Mesendoderm (in vitro differentiated cells): ENCODE data around the gene CIROP.

Experiments
- DNase-seq: peaks from one replicate; pipeline ENCODE4 v3.0.0; 2013
- H2AK5ac ChIP-seq: 2 replicates; pipeline ENCODE4 v1.6.1; 2013; ENCODE audit warnings: low read length, inconsistent platforms
- H2BK120ac ChIP-seq: 2 replicates; pipeline ENCODE4 v1.6.1; 2013; ENCODE audit warnings: low read depth, mild to moderate bottlenecking, low read length, moderate library complexity, mixed read lengths
- H2BK15ac ChIP-seq: replicated peaks from 2 replicates; pipeline ENCODE4 v1.6.1; 2013; ENCODE audit warnings: low read depth, mild to moderate bottlenecking, moderate library complexity
- H2BK5ac ChIP-seq: 2 replicates; pipeline ENCODE4 v1.6.1; 2013; ENCODE audit warnings: low read length, inconsistent platforms
- H3K18ac ChIP-seq: 2 replicates; pipeline ENCODE4 v1.6.1; 2013; ENCODE audit warnings: mild to moderate bottlenecking, low read length, mixed read lengths
- H3K23ac ChIP-seq: one replicate; pipeline ENCODE4 v1.6.1; 2013; ENCODE audit warnings: low read length
- H3K27ac ChIP-seq: 2 replicates; pipeline ENCODE4 v1.5.1; 2013; ENCODE audit warnings: low read depth, mild to moderate bottlenecking, inconsistent platforms, low read length, moderate library complexity
- H3K27me3 ChIP-seq: 2 replicates; pipeline ENCODE4 v1.6.1; 2013; ENCODE audit warnings: low read length, control low read depth, mild to moderate bottlenecking, inconsistent platforms; ENCODE audit not compliant: insufficient read depth, poor library complexity
- H3K36me3 ChIP-seq: 2 replicates; pipeline ENCODE4 v1.6.1; 2013; ENCODE audit warnings: low read length, inconsistent platforms; ENCODE audit not compliant: control insufficient read depth, insufficient read depth
- H3K4ac ChIP-seq: one replicate; pipeline ENCODE4 v1.6.1; 2013; ENCODE audit warnings: low read depth, mild to moderate bottlenecking, low read length, moderate library complexity
- H3K4me1 ChIP-seq: 2 replicates; pipeline ENCODE4 v1.6.1; 2013; ENCODE audit warnings: low read depth, low read length, inconsistent platforms; ENCODE audit not compliant: control insufficient read depth
- H3K4me2 ChIP-seq: 2 replicates; pipeline ENCODE4 v1.6.1; 2013; ENCODE audit warnings: low read length
- H3K4me3 ChIP-seq: 2 replicates; pipeline ENCODE4 v1.5.1; 2013; ENCODE audit warnings: mild to moderate bottlenecking, low read length
- H3K56ac ChIP-seq: one replicate; pipeline ENCODE4 v1.6.1; 2013; ENCODE audit warnings: low read length
- H3K79me1 ChIP-seq: 2 replicates; pipeline ENCODE4 v1.6.1; 2013; ENCODE audit warnings: low read length, inconsistent platforms
- H3K79me2 ChIP-seq: 2 replicates; pipeline ENCODE4 v1.6.1; 2013; ENCODE audit warnings: mild to moderate bottlenecking, low read length; ENCODE audit not compliant: control insufficient read depth, insufficient read depth
- H3K9ac ChIP-seq: 2 replicates; pipeline ENCODE4 v1.6.1; 2013; ENCODE audit warnings: low read length, inconsistent platforms
- H4K5ac ChIP-seq: one replicate; pipeline ENCODE4 v1.6.1; 2013; ENCODE audit warnings: low read length
- H4K8ac ChIP-seq: one replicate; pipeline ENCODE4 v1.6.1; 2013; ENCODE audit warnings: low read depth, mild to moderate bottlenecking, control low read depth, low read length, moderate library complexity
- WGBS: extraction: QIAGEN DNeasy Blood & Tissue Kit; methylation state at CpG from one replicate; pipeline ENCODE4 v1.1.7; 2013; ENCODE audit warnings: low lambda C conversion rate, missing lambda C conversion rate; ENCODE audit not compliant: insufficient coverage; ENCODE audit errors: extremely low coverage; 5-methylcytosine and 5-hydroxymethylcytosine counted together

Gene CIROP

DNA sequence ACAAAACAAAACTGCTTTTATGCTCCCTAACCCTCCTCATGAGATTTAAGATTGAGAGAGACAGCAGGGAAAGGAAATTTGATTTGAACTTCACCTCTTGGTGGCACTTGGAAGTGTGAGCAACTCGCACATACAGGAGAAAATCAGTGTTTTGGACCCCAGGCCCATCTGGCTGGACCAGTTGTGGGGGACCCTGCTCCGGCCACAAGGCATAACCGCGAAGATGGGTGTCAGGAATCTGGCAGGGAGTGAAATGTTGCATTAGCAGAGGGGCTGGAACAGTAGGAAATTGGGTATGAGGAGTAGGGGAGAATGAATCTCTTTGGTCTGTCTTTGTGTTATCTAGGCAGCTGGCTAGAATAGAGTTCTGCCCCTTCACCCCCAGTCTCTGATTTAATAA lies 1.2 kb downstream of the CIROP start:
- Histone ChIP-seq H2BK5ac (no peak overlapping the region), H2BK15ac (no peak overlapping the region), H3K27ac (no peak overlapping the region), H3K4me3 (no peak overlapping the region), H3K23ac (no peak overlapping the region), H2BK120ac (no peak overlapping the region), H4K5ac (no peak overlapping the region), H2AK5ac (no peak overlapping the region), H3K4me1 (peaks cover 6% of the 10 kb centered on the region), H3K4ac (no peak overlapping the region), H3K27me3 (no peaks in the 10 kb centered on the region), H3K56ac (no peak overlapping the region), H3K18ac (no peak overlapping the region), H3K79me1 (peaks cover 2% of the 10 kb centered on the region), H3K36me3 (no peaks in the 10 kb centered on the region), H3K79me2 (no peaks in the 10 kb centered on the region), H3K9ac (no peak overlapping the region), H4K8ac (no peak overlapping the region), H3K4me2 (no peak overlapping the region)
- DNase-seq = no peak
- no CpG with 5 or more reads among the region's 4 CpGs for WGBS

DNA sequence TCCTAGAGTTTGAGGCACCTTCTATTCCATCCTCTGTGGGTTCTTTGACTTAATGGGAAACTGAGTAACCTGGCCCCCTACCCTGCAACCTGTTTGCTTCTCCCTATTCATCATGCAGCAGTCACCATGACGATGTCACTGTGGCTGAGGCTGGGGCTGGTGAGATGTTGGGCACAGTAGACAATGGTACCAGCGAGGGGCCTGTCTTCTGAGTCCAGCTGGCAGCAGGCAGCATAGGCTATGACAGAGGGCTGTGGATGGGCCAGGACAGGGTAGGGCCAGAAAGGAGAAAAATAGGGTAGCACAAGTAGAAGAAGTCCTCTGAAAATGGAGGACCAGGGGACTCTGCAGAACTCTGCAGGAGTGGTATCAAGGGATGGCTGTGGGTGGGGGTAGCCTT lies 2.0 kb downstream of the CIROP start:
- no peak for DNase-seq
- Histone ChIP-seq H3K36me3 (peaks cover under 1% of the 10 kb centered on the region), H4K5ac (no peak overlapping the region), H4K8ac (no peak overlapping the region), H3K27me3 (no peaks in the 10 kb centered on the region), H3K18ac (no peak overlapping the region), H3K4me3 (no peak overlapping the region), H3K4me1 (peaks cover 6% of the 10 kb centered on the region), H3K23ac (no peak overlapping the region), H2BK120ac (no peak overlapping the region), H3K4me2 (no peak overlapping the region), H3K79me1 (peaks cover 5% of the 10 kb centered on the region), H2AK5ac (no peak overlapping the region), H3K27ac (no peak overlapping the region), H3K79me2 (peaks cover 4% of the 10 kb centered on the region), H3K4ac (no peak overlapping the region), H2BK5ac (no peak overlapping the region), H3K9ac (no peak overlapping the region), H3K56ac (no peak overlapping the region), H2BK15ac (no peak overlapping the region)
- WGBS = no CpG with 5 or more reads among the region's 2 CpGs

GRCh38 chr14:23101986-23102625 lies 2.7 kb downstream of the CIROP start:
- whole genome bisulfite sequencing = no CpG with 5 or more reads among the region's 10 CpGs
- H3K4me1 ChIP-seq = peaks cover 6% of the 10 kb centered on the region
- no peak overlapping the region for H3K27ac ChIP-seq
- no peak overlapping the region for H3K23ac ChIP-seq
- H2BK120ac ChIP-seq = no peak overlapping the region
- H3K18ac ChIP-seq = no peak overlapping the region
- H2BK5ac ChIP-seq = no peak overlapping the region
- H3K4ac ChIP-seq = no peak overlapping the region
- peaks cover 9% of the 10 kb centered on the region for H3K79me1 ChIP-seq
- no peak overlapping the region for H3K4me3 ChIP-seq
- H3K9ac ChIP-seq = no peak overlapping the region
- peaks cover 1% of the 10 kb centered on the region for H3K36me3 ChIP-seq
- H3K4me2 ChIP-seq = no peak overlapping the region
- no peak overlapping the region for H3K56ac ChIP-seq
- H3K79me2 ChIP-seq = peaks cover 9% of the 10 kb centered on the region
- H2BK15ac ChIP-seq = no peak overlapping the region
- H2AK5ac ChIP-seq = no peak overlapping the region
- no peak for DNase-seq
- no peaks in the 10 kb centered on the region for H3K27me3 ChIP-seq
- no peak overlapping the region for H4K5ac ChIP-seq
- no peak overlapping the region for H4K8ac ChIP-seq

- no peak overlapping the region for H3K4me3 ChIP-seq
- H3K4ac ChIP-seq = no peak overlapping the region
- no peak overlapping the region for H3K4me2 ChIP-seq
- no peak overlapping the region for H3K56ac ChIP-seq
- H2AK5ac ChIP-seq = no peak overlapping the region
- WGBS = no CpG with 5 or more reads among the region's 6 CpGs
- peaks cover 9% of the 10 kb centered on the region for H3K79me1 ChIP-seq
- no peak overlapping the region for H4K5ac ChIP-seq
- peaks cover 16% of the 10 kb centered on the region for H3K79me2 ChIP-seq
- H2BK5ac ChIP-seq = no peak overlapping the region
- no peak overlapping the region for H3K23ac ChIP-seq
- H3K4me1 ChIP-seq = peaks cover 2% of the 10 kb centered on the region
- no peak overlapping the region for H2BK15ac ChIP-seq
- no peak overlapping the region for H3K18ac ChIP-seq
- no peak overlapping the region for H3K27ac ChIP-seq
- H3K27me3 ChIP-seq = no peaks in the 10 kb centered on the region
- H2BK120ac ChIP-seq = no peak overlapping the region
- no peak overlapping the region for H4K8ac ChIP-seq
- H3K36me3 ChIP-seq = peaks cover 1% of the 10 kb centered on the region
- peak; percentile 44 for DNase-seq
- H3K9ac ChIP-seq = no peak overlapping the region
These were observed 3.4 kb downstream of the CIROP start for GRCh38 chr14:23101213-23101970.

- Histone ChIP-seq H3K18ac (no peak overlapping the region), H3K79me1 (peaks cover 9% of the 10 kb centered on the region), H3K4ac (no peak overlapping the region), H3K79me2 (peaks cover 21% of the 10 kb centered on the region), H4K5ac (no peak overlapping the region), H3K4me2 (no peak overlapping the region), H3K27ac (no peak overlapping the region), H2BK120ac (no peak overlapping the region), H3K36me3 (peaks cover 1% of the 10 kb centered on the region), H3K9ac (no peak overlapping the region), H4K8ac (no peak overlapping the region), H3K27me3 (no peaks in the 10 kb centered on the region), H2BK15ac (no peak overlapping the region), H3K4me1 (no peaks in the 10 kb centered on the region), H3K23ac (no peak overlapping the region), H2BK5ac (no peak overlapping the region), H3K4me3 (no peak overlapping the region), H2AK5ac (no peak overlapping the region), H3K56ac (no peak overlapping the region)
- WGBS = no CpG with 5 or more reads among the region's 10 CpGs
- no peak for DNase-seq
These were observed 5.5 kb downstream of the CIROP start for GRCh38 chr14:23099212-23099861.
